ENCODE results near the gene CLIC6. TPM values are rescaled to one million over a fixed set of nuclear protein-coding genes. Genes with fewer than 3 reads are reported as not detected.

Gene CLIC6
- total and polyA plus RNA-seq, 2 of the 4 experiments (the other 2 are of a cell fraction): not detected

DNA sequence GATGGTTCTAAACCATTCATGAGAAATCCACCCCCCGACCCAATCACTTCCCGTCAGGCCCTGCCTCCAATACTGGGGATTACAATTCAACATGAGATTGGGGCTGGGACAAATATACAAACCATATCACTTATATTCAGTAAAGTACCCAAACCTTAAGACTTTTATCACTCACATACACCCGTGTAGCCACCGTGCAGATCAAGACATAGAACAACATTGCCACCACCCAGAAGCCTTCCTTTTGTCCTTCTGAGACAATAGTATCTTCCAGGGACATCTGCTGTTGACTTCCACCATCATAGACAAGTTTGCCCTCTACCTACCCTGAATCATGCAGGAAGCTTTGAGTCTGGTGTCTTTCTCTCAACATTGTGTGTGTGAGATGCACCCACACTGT is 37.5 kb downstream of the CLIC6 start:
- H4K91ac ChIP-seq (ENCODE audit: insufficient read depth, low read depth, low read length): no peak overlapping the region
- BruUV-seq (replicated peaks): no TSS peak
- no peak overlapping the region for H4K8ac ChIP-seq (ENCODE audit: low read depth in 2 of 2, low read length in 2 of 2)
- no peaks in the 10 kb centered on the region for H3K79me1 ChIP-seq (ENCODE audit: low read depth in 1 of 2, low read length in 2 of 2)
- H3K4me2 ChIP-seq (ENCODE audit: low read depth, low read length): no peak overlapping the region
- H3K9ac ChIP-seq (ENCODE audit: low read depth, low read length): no peak overlapping the region
- no peak overlapping the region for H3K18ac ChIP-seq (ENCODE audit: low read depth, low read length)
- CTCF ChIA-PET: no interaction called here
- dilution Hi-C loops (cut with HindIII; ENCODE audit: low sequenced_read_pairs, unreplicated experiment): no loop called here
- no peak overlapping the region for H2AK5ac ChIP-seq (ENCODE audit: low read depth, low read length)
- H3K27ac ChIP-seq (ENCODE audit: insufficient read depth, low read length): no peak overlapping the region
- H2AFZ ChIP-seq (replicated peaks; ENCODE audit: low read length, poor library complexity): no peak overlapping the region
- no peak overlapping the region for H3K14ac ChIP-seq (replicated peaks; ENCODE audit: low read depth, low read length)
- H2BK5ac ChIP-seq (ENCODE audit: low read depth, low read length, poor library complexity, severe bottlenecking): no peak overlapping the region
- H4K20me1 ChIP-seq (ENCODE audit: insufficient read depth, low read length): no peaks in the 10 kb centered on the region
- H3K56ac ChIP-seq (ENCODE audit: extremely low read depth, insufficient read depth, low read length): no peak overlapping the region
- H3K4me1 ChIP-seq (ENCODE audit: control insufficient read depth, insufficient read depth, low read length): peaks cover 15% of the 10 kb centered on the region
- no peak overlapping the region for H2BK120ac ChIP-seq (ENCODE audit: low read depth, low read length)
- intact Hi-C loops (cut with micrococcal nuclease): no loop called here
- H3K27me3 ChIP-seq (ENCODE audit: control insufficient read depth, insufficient read depth, low read length): peaks cover 6% of the 10 kb centered on the region; the same call in 1 of the 2 replicates
- H2AK9ac ChIP-seq (replicated peaks; ENCODE audit: low read depth, low read length, poor library complexity): no peak overlapping the region
- ATAC-seq (ENCODE audit: low read depth) (no peak), DNase-seq (no peak)
- TF ChIP-seq CHD1 (IDR thresholded peaks at IDR 0.05; ENCODE audit: low read depth, low read length): no peak
- TF ChIP-seq FOS (IDR thresholded peaks at IDR 0.05; ENCODE audit: low read depth, low read length): no peak
- H2BK15ac ChIP-seq (ENCODE audit: low read depth, low read length): no peak overlapping the region
- peaks cover 14% of the 10 kb centered on the region for H3K9me1 ChIP-seq (ENCODE audit: insufficient read depth, low read length)
- in situ Hi-C loops (cut with MboI; ENCODE audit: low sequenced_read_pairs): no loop called here
- H3K36me3 ChIP-seq (ENCODE audit: control insufficient read depth, insufficient read depth, low read length): no peaks in the 10 kb centered on the region
- no peak overlapping the region for H2BK20ac ChIP-seq (ENCODE audit: low read depth, low read length)
- POLR2A ChIA-PET (ENCODE audit: unreplicated experiment): interaction anchor here (0.6 kb wide), 1 partner anchor 954 kb away, joined by 3 read pairs; no protein-coding TSS in a partner anchor
- no peak overlapping the region for H3K4ac ChIP-seq (ENCODE audit: low read depth, low read length)
- no peak overlapping the region for H3K23ac ChIP-seq (ENCODE audit: low read depth, low read length)
- no peak overlapping the region for H4K5ac ChIP-seq (ENCODE audit: low read depth, low read length)
- WGBS, 2 experiments (ENCODE audit: extremely low coverage in 2 of 2, insufficient read length in 1 of 2): 80% methylated on average over 1 of the region's 4 CpGs; no CpG with 5 or more reads in 1 of the 2 experiments
- no peaks in the 10 kb centered on the region for H3K9me3 ChIP-seq (ENCODE audit: control insufficient read depth, insufficient read depth, low read length)
- no peak overlapping the region for H3K4me3 ChIP-seq (ENCODE audit: insufficient read depth, low read depth, low read length)

All from IMR-90 (cell line).